K562 (cell line): ENCODE measurements around the gene SLC38A2. TPM values are rescaled to one million over a fixed set of nuclear protein-coding genes. Genes with fewer than 3 reads are reported as not detected.

Source experiments
- OTX1 ChIP-seq: fragments of 450-650 bp; formaldehyde crosslinking; IDR thresholded peaks from 2 replicates; pipeline ENCODE4 v1.4.0; 2022; ENCODE audit warnings: mild to moderate bottlenecking
- SP1 ChIP-seq: sonication (generic); formaldehyde crosslinking; IDR thresholded peaks from 2 replicates; pipeline ENCODE4 v1.8.1; 2022; ENCODE audit warnings: mild to moderate bottlenecking, missing genetic modification reagents
- THRB ChIP-seq: fragments of 450-650 bp; formaldehyde crosslinking; conservative IDR thresholded peaks from 2 replicates; pipeline ENCODE4 v1.4.0; 2022; ENCODE audit warnings: mild to moderate bottlenecking, missing genetic modification characterization
- USF1 ChIP-seq: sonication (generic); formaldehyde crosslinking; IDR thresholded peaks from 2 replicates; pipeline ENCODE4 v1.9.0; 2022; ENCODE audit warnings: mild to moderate bottlenecking, missing genetic modification reagents
- polyA plus RNA-seq, 8 experiments: library from polyadenylated mRNA; depleted of rRNA in 4 of 8; stranded (reverse) in 5 of 8; unstranded in 3 of 8; fragments of >200 nt; fragmentation: Nextera tagmentation in 2 of 8; fragmentation: Illumina TruSeq in 1 of 8; extraction: Ambion mirVana in 2 of 8; extraction: Trizol in 1 of 8; gene quantifications; 2 replicates each; pipeline versions ENCODE4 v1.2.1 to v1.2.3, GENCODE V29; 2011 to 2014; ENCODE audit warnings: inconsistent platforms in 1 of 8, missing spikeins in 1 of 8
- total RNA-seq, 7 experiments: library from RNA; depleted of rRNA in 6 of 7; stranded (reverse); fragments of >200 nt in 6 of 7; fragmentation: Illumina TruSeq in 2 of 7; extraction: Trizol in 2 of 7; gene quantifications; 2 replicates each; pipeline versions ENCODE4 v1.2.1 to v1.2.3, GENCODE V29; 2011 to 2021; ENCODE audit warnings: low replicate concordance in 1 of 7
- TF ChIP-seq, protein P1 (sequence below), 2 experiments: fragments of 450-650 bp in 1 of 2; sonication (generic) in 1 of 2; formaldehyde crosslinking in 1 of 2; IDR thresholded peaks; 2 replicates each; pipeline versions ENCODE4 v1.7.1 to v1.9.0; 2016 to 2022; ENCODE audit warnings: inconsistent platforms in 1 of 2, mild to moderate bottlenecking in 1 of 2, missing genetic modification reagents in 1 of 2
- TF ChIP-seq, protein P2 (sequence below), 3 experiments: IDR thresholded peaks in 2 of 3; conservative IDR thresholded peaks in 1 of 3; 2 replicates each; pipeline ENCODE4 v1.5.1; 2011 to 2012; ENCODE audit warnings: low read length in 3 of 3, mild to moderate bottlenecking in 3 of 3, control low read depth in 2 of 3, improper control_type of control experiment in 1 of 3, inconsistent platforms in 1 of 3, low read depth in 1 of 3, mixed read lengths in 1 of 3, moderate library complexity in 1 of 3; ENCODE audit not compliant: insufficient read depth in 2 of 3

Gene SLC38A2
- total and polyA plus RNA-seq, 9 of the 15 experiments (the other 6 are each of a cell fraction or from before 2014, with no cell fraction given), result 98.7 to 292 (median 143) TPM

GRCh38 chr12:46354111-46354801, 18.3 kb downstream of the SLC38A2 start (continued):
- TF ChIP-seq, protein P1, sequence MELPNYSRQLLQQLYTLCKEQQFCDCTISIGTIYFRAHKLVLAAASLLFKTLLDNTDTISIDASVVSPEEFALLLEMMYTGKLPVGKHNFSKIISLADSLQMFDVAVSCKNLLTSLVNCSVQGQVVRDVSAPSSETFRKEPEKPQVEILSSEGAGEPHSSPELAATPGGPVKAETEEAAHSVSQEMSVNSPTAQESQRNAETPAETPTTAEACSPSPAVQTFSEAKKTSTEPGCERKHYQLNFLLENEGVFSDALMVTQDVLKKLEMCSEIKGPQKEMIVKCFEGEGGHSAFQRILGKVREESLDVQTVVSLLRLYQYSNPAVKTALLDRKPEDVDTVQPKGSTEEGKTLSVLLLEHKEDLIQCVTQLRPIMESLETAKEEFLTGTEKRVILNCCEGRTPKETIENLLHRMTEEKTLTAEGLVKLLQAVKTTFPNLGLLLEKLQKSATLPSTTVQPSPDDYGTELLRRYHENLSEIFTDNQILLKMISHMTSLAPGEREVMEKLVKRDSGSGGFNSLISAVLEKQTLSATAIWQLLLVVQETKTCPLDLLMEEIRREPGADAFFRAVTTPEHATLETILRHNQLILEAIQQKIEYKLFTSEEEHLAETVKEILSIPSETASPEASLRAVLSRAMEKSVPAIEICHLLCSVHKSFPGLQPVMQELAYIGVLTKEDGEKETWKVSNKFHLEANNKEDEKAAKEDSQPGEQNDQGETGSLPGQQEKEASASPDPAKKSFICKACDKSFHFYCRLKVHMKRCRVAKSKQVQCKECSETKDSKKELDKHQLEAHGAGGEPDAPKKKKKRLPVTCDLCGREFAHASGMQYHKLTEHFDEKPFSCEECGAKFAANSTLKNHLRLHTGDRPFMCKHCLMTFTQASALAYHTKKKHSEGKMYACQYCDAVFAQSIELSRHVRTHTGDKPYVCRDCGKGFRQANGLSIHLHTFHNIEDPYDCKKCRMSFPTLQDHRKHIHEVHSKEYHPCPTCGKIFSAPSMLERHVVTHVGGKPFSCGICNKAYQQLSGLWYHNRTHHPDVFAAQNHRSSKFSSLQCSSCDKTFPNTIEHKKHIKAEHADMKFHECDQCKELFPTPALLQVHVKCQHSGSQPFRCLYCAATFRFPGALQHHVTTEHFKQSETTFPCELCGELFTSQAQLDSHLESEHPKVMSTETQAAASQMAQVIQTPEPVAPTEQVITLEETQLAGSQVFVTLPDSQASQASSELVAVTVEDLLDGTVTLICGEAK (IDR thresholded peaks at IDR 0.05), result peak; percentile 32; the same call in 1 of the 2 replicates
- TF ChIP-seq, protein P1 (CRISPR knock-in tag; IDR thresholded peaks at IDR 0.05), result no peak
- no peak for TF ChIP-seq OTX1 (CRISPR knock-in tag)
- TF ChIP-seq SP1, result no peak
- no peak for TF ChIP-seq USF1
- TF ChIP-seq, protein P2, sequence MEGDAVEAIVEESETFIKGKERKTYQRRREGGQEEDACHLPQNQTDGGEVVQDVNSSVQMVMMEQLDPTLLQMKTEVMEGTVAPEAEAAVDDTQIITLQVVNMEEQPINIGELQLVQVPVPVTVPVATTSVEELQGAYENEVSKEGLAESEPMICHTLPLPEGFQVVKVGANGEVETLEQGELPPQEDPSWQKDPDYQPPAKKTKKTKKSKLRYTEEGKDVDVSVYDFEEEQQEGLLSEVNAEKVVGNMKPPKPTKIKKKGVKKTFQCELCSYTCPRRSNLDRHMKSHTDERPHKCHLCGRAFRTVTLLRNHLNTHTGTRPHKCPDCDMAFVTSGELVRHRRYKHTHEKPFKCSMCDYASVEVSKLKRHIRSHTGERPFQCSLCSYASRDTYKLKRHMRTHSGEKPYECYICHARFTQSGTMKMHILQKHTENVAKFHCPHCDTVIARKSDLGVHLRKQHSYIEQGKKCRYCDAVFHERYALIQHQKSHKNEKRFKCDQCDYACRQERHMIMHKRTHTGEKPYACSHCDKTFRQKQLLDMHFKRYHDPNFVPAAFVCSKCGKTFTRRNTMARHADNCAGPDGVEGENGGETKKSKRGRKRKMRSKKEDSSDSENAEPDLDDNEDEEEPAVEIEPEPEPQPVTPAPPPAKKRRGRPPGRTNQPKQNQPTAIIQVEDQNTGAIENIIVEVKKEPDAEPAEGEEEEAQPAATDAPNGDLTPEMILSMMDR (IDR thresholded peaks at IDR 0.05 in 2 of 3, conservative IDR thresholded peaks at IDR 0.05 in 1 of 3; ENCODE audit: insufficient read depth in 2 of 3, low read depth in 1 of 3, low read length in 3 of 3), result peak in 2 of 3 experiments; percentile 17 to 21; a peak in 1 of 6 replicates
- TF ChIP-seq THRB (CRISPR knock-in tag), result no peak
